ENCODE results near the gene TRIM44.
"Not testable (repeated sequence)": the region's sequence is repeated elsewhere in the genome, so short reads cannot be mapped to it uniquely, and the experiment has no call there.

TRIM44 gene

DNA sequence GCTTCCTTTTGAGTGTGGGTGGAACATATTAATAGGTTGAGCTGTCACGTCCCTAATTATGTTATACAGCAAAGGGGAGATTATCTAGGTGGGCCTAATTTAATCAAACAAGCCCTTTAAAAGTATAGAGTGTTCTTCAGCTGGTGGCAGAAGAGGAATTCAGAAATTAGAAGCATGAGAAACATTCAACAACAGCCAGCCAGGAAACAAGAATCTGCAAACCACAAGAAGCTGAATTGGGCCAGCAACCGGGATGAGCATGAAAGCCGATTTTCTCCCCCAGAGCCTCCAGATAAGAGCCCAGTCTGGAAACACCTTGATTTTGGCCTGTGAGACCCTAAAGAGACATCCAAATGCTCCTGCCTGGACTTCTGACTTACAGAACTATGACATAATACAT lies 175.5 kb downstream of the TRIM44 start:
- no peak overlapping the region for H3K4me3 ChIP-seq (ENCODE audit: low read depth, low read length)
- no peak for DNase-seq (ENCODE audit: low read depth)
- TF ChIP-seq MAX (IDR thresholded peaks at IDR 0.05; ENCODE audit: low read depth, low read length) (no peak), POLR2A (IDR thresholded peaks at IDR 0.05; ENCODE audit: extremely low read depth, insufficient read length) (no peak), CTCF (IDR thresholded peaks at IDR 0.05; ENCODE audit: low read depth, low read length) (no peak), MYC (IDR thresholded peaks at IDR 0.05; ENCODE audit: low read depth, low read length) (no peak)

- DNase-seq (ENCODE audit: low read depth); H3K4me3 ChIP-seq (ENCODE audit: low read depth, low read length): not testable (repeated sequence)
Measured at GRCh38 chr11:35838697-35839367, 176.3 kb downstream of the TRIM44 start.

- DNase-seq (ENCODE audit: low read depth), result no peak
- TF ChIP-seq CTCF (IDR thresholded peaks at IDR 0.05; ENCODE audit: low read depth, low read length) (no peak), MAX (IDR thresholded peaks at IDR 0.05; ENCODE audit: low read depth, low read length) (no peak), POLR2A (IDR thresholded peaks at IDR 0.05; ENCODE audit: extremely low read depth, insufficient read length) (no peak), MYC (IDR thresholded peaks at IDR 0.05; ENCODE audit: low read depth, low read length) (no peak)
- no peak overlapping the region for H3K4me3 ChIP-seq (ENCODE audit: low read depth, low read length)
Measured at GRCh38 chr11:35839368-35840161, 177.0 kb downstream of the TRIM44 start.

DNA sequence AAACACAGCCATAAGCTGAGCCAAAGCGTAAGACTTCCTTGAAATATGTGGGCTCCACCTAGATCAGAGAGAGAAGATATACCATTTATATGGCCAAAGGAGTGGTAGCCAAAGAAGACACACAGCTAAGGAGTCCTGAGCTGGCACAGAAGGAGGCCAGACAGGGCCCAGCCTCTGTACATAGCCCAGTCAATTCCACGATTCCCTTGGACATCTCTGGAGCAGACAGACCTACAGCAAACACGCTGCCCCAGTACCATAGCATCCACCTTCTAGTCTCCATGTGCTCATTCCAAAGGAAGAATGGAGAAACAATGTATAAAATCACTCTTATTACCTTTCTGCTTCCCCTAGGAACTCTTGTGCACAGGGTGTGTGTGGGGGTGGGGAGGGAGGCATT lies 179.2 kb downstream of the TRIM44 start:
- TF ChIP-seq CTCF (IDR thresholded peaks at IDR 0.05; ENCODE audit: low read depth, low read length) (no peak), MYC (IDR thresholded peaks at IDR 0.05; ENCODE audit: low read depth, low read length) (no peak), POLR2A (IDR thresholded peaks at IDR 0.05; ENCODE audit: extremely low read depth, insufficient read length) (no peak), MAX (IDR thresholded peaks at IDR 0.05; ENCODE audit: low read depth, low read length) (no peak)
- DNase-seq (ENCODE audit: low read depth), result no peak

GRCh38 chr11:35842958-35843357 lies 180.4 kb downstream of the TRIM44 start:
- DNase-seq (ENCODE audit: low read depth), result no peak
- no peak overlapping the region for H3K4me3 ChIP-seq (ENCODE audit: low read depth, low read length)
- TF ChIP-seq MYC (IDR thresholded peaks at IDR 0.05; ENCODE audit: low read depth, low read length) (no peak), POLR2A (IDR thresholded peaks at IDR 0.05; ENCODE audit: extremely low read depth, insufficient read length) (no peak), MAX (IDR thresholded peaks at IDR 0.05; ENCODE audit: low read depth, low read length) (no peak), CTCF (IDR thresholded peaks at IDR 0.05; ENCODE audit: low read depth, low read length) (no peak)

More for the DNA sequence above, 179.2 kb downstream of the TRIM44 start:
- H3K4me3 ChIP-seq (ENCODE audit: low read depth, low read length), result no peak overlapping the region

DNA sequence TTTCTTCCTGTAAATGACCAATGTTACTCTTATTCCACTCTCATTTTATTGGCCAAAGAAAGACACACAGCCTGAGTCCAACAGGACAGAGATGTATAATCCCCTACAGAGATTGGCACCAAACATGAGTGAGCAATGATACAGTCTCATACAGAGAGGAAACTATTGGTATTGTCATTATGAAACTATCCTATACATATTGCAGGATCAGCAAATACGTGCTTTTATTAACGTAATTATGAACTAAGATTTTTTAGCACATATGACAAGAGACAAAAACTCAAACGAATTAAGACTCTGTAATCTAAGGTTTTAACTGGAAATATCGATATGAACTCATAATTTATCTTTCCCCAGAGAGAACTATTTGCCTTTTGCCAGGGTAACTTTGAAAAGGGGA lies 182.0 kb downstream of the TRIM44 start:
- H3K4me3 ChIP-seq (ENCODE audit: low read depth, low read length), result no peak overlapping the region
- no peak for TF ChIP-seq POLR2A (IDR thresholded peaks at IDR 0.05; ENCODE audit: extremely low read depth, insufficient read length)
- TF ChIP-seq MAX (IDR thresholded peaks at IDR 0.05; ENCODE audit: low read depth, low read length), result no peak
- TF ChIP-seq CTCF (IDR thresholded peaks at IDR 0.05; ENCODE audit: low read depth, low read length), result no peak
- no peak for TF ChIP-seq MYC (IDR thresholded peaks at IDR 0.05; ENCODE audit: low read depth, low read length)
- no peak for DNase-seq (ENCODE audit: low read depth)
